WTC11 (cell line): Measurements from ENCODE around the gene GFRA1.

Experiments used
- CTCF ChIP-seq: fragments of 200-600 bp; IDR thresholded peaks from 2 replicates; pipeline ENCODE4 v1.8.0; 2022; ENCODE audit warnings: antibody characterized with exemption
- EMX1 ChIP-seq: fragments of 250-450 bp; sonication (Bioruptor Pico); IDR thresholded peaks from 2 replicates; pipeline ENCODE4 v1.8.0; 2021; ENCODE audit warnings: mild to moderate bottlenecking
- FOXP1 ChIP-seq: sonication (generic); formaldehyde crosslinking; IDR thresholded peaks from 2 replicates; pipeline ENCODE4 v1.8.0; 2022; ENCODE audit warnings: missing genetic modification reagents, mild to moderate bottlenecking, moderate library complexity, borderline replicate concordance
- GABPB1 ChIP-seq: sonication (generic); formaldehyde crosslinking; IDR thresholded peaks from 2 replicates; pipeline ENCODE4 v1.8.1; 2023; ENCODE audit warnings: mild to moderate bottlenecking, missing genetic modification reagents
- IRF2 ChIP-seq: sonication (generic); formaldehyde crosslinking; IDR thresholded peaks from 2 replicates; pipeline ENCODE4 v1.8.0; 2022; ENCODE audit warnings: low read depth, missing genetic modification reagents, borderline replicate concordance
- JUN ChIP-seq: sonication (generic); formaldehyde crosslinking; IDR thresholded peaks from 2 replicates; pipeline ENCODE4 v1.8.0; 2023; ENCODE audit warnings: mild to moderate bottlenecking, missing genetic modification reagents
- NR1H2 ChIP-seq: sonication (generic); formaldehyde crosslinking; IDR thresholded peaks from 2 replicates; pipeline ENCODE4 v1.9.0; 2021; ENCODE audit warnings: mild to moderate bottlenecking, moderate library complexity, missing genetic modification reagents
- RELA ChIP-seq: sonication (generic); formaldehyde crosslinking; IDR thresholded peaks from 2 replicates; pipeline ENCODE4 v1.8.1; 2022; ENCODE audit warnings: missing genetic modification reagents, mild to moderate bottlenecking, borderline replicate concordance
- SP1 ChIP-seq: sonication (generic); formaldehyde crosslinking; conservative IDR thresholded peaks from 2 replicates; pipeline ENCODE4 v1.8.1; 2022; ENCODE audit warnings: missing genetic modification reagents
- USF2 ChIP-seq: sonication (generic); formaldehyde crosslinking; IDR thresholded peaks from 2 replicates; pipeline ENCODE4 v1.8.1; 2023; ENCODE audit warnings: mild to moderate bottlenecking, missing genetic modification reagents, moderate library complexity
- ZNF219 ChIP-seq: sonication (generic); formaldehyde crosslinking; IDR thresholded peaks from 2 replicates; pipeline ENCODE4 v1.8.0; 2023; ENCODE audit warnings: missing genetic modification reagents, mild to moderate bottlenecking, borderline replicate concordance
- TF ChIP-seq, protein P1 (sequence below): sonication (generic); formaldehyde crosslinking; conservative IDR thresholded peaks from 2 replicates; pipeline ENCODE4 v1.8.1; 2022; ENCODE audit warnings: mild to moderate bottlenecking, missing genetic modification reagents
- TF ChIP-seq, protein P2 (sequence below): sonication (generic); formaldehyde crosslinking; IDR thresholded peaks from 2 replicates; pipeline ENCODE4 v1.8.1; 2023; ENCODE audit warnings: mild to moderate bottlenecking, moderate library complexity, missing genetic modification reagents

DNA sequence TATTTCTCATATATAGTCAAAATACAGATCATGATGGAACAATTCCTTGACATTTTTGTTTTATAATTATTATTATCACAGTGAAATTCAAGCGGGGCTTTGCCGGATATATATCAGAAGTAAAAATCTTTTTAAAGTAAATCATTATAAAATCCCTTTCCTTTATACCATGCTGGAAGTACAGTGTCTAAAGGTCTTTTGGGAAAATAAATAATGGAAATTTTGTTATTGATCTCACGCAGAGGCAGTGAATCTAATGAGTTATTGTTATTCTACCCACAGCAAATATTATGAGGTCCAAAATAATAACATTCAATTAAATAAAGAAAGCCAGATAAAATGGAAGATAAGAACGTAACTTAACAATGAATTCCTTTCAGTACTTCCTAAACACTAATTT, 33.8 kb downstream of the GFRA1 start:
- TF ChIP-seq FOXP1 (no peak), CTCF (no peak), ZNF219 (CRISPR knock-in tag) (no peak), JUN (CRISPR knock-in tag) (no peak), IRF2 (CRISPR knock-in tag) (no peak), USF2 (CRISPR knock-in tag) (no peak), GABPB1 (CRISPR knock-in tag) (no peak), SP1 (no peak), RELA (CRISPR knock-in tag) (no peak), EMX1 (CRISPR knock-in tag) (no peak), NR1H2 (CRISPR knock-in tag) (no peak)
- TF ChIP-seq, protein P1, sequence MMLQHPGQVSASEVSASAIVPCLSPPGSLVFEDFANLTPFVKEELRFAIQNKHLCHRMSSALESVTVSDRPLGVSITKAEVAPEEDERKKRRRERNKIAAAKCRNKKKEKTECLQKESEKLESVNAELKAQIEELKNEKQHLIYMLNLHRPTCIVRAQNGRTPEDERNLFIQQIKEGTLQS: no peak
- TF ChIP-seq, protein P2, sequence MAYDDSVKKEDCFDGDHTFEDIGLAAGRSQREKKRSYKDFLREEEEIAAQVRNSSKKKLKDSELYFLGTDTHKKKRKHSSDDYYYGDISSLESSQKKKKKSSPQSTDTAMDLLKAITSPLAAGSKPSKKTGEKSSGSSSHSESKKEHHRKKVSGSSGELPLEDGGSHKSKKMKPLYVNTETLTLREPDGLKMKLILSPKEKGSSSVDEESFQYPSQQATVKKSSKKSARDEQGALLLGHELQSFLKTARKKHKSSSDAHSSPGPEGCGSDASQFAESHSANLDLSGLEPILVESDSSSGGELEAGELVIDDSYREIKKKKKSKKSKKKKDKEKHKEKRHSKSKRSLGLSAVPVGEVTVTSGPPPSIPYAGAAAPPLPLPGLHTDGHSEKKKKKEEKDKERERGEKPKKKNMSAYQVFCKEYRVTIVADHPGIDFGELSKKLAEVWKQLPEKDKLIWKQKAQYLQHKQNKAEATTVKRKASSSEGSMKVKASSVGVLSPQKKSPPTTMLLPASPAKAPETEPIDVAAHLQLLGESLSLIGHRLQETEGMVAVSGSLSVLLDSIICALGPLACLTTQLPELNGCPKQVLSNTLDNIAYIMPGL: no peak
